Measurements from ENCODE around the gene PHPT1.
"Not testable (repeated sequence)": the region's sequence is repeated elsewhere in the genome, so short reads cannot be mapped to it uniquely, and the experiment has no call there.

The PHPT1 gene

DNA sequence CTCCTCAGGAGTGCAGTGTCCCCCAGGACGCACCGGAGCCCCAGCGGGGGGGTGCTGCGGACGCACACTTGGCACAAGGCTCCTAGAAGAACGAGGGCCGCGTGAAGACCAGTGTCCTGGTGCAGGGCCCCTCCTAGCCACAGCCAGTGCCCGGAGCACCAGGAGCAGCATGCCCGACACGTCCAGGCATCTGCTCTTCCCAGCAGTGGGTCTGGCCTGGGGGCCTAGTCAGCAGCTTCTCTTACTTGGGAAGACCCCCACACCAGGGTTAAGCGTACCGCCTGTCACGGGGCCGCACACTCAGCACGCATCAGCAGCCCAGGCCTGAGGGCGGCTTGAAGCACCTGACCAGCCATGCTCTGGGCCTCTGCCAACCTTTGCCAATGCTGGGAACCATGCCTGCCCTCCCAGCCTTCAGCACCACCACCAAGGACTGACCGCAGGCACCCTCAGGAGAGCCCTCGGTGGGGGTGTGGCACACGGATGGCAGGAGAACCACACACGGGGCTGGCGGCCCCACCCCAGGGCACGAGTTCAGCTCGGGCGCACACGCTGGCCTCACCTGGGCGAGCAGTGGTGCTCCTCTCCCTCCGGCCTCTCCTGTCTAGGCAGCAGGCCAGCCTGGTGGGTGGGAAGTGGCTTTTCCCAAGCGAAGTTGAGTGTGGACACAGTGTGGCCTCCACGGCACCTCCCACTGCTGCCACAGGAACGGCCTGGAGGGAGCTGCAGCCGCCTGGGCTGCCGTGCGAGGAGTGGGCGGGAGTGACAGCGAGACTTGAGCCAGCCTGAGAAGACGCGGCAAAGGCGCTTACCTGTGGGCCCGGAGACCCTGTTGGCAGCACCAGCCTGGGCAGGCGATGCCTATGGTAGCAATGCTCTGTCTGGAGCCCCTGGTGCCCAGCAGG, 19.0 kb upstream of the PHPT1 start:
- Histone ChIP-seq H3K4me1 (ENCODE audit: insufficient read depth, poor library complexity, severe bottlenecking) (no peaks in the 10 kb centered on the region), H3K4me3 (ENCODE audit: severe bottlenecking) (no peak overlapping the region)
- no peak for ATAC-seq (ENCODE audit: low read depth)

DNA sequence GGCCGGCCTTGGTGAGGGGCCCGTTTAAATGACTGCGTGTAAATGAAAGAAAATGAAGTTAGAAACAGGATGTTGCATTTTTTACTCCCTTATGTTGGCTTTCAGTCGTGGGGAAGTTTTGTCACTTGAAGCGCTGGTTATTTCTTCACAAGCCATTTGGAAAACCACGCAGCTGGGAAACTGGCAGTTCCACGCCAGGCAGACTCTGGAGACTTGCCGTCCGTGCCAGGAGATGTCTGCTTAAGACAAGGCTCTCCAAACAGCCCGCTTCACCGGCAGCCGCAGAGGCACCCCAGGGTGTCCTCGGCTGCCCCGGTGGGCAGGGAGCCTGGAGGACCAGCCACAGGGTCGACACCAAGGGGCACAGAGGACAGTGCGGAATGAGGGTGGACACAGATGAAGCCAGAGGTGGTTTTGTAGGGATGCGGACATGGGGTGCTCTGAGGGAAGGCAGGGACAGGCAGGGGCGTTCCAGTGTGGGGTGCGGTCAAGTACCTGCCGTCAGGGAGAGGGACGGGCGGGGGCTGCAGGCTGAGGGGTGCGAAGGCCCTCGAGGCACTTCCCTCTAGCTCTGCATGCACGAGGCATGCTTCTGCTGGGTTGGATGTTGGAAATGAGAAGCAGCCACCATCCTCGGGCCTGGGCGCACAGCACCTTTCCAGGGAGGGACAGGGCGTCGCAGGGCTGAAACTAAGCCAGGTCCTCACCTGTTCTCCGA, 18.0 kb upstream of the PHPT1 start:
- H3K27me3 ChIP-seq (ENCODE audit: insufficient read depth, poor library complexity, severe bottlenecking) = no peaks in the 10 kb centered on the region
- H3K4me1 ChIP-seq (ENCODE audit: insufficient read depth, poor library complexity, severe bottlenecking) = no peaks in the 10 kb centered on the region
- ATAC-seq (ENCODE audit: low read depth) = no peak
- TF ChIP-seq, protein P1, sequence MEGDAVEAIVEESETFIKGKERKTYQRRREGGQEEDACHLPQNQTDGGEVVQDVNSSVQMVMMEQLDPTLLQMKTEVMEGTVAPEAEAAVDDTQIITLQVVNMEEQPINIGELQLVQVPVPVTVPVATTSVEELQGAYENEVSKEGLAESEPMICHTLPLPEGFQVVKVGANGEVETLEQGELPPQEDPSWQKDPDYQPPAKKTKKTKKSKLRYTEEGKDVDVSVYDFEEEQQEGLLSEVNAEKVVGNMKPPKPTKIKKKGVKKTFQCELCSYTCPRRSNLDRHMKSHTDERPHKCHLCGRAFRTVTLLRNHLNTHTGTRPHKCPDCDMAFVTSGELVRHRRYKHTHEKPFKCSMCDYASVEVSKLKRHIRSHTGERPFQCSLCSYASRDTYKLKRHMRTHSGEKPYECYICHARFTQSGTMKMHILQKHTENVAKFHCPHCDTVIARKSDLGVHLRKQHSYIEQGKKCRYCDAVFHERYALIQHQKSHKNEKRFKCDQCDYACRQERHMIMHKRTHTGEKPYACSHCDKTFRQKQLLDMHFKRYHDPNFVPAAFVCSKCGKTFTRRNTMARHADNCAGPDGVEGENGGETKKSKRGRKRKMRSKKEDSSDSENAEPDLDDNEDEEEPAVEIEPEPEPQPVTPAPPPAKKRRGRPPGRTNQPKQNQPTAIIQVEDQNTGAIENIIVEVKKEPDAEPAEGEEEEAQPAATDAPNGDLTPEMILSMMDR (IDR thresholded peaks at IDR 0.05; ENCODE audit: poor library complexity, severe bottlenecking) = no peak
- no peaks in the 10 kb centered on the region for H3K9me3 ChIP-seq (ENCODE audit: severe bottlenecking)
- H3K4me3 ChIP-seq (ENCODE audit: severe bottlenecking) = no peak overlapping the region
- no peak for DNase-seq (ENCODE audit: low spot score)
- peaks cover 35% of the 10 kb centered on the region for H3K36me3 ChIP-seq (ENCODE audit: low read depth)
- H3K27ac ChIP-seq (ENCODE audit: poor library complexity, severe bottlenecking) = no peak overlapping the region

More for the DNA sequence above, 19.0 kb upstream of the PHPT1 start:
- H3K9me3 ChIP-seq (ENCODE audit: severe bottlenecking) = no peaks in the 10 kb centered on the region
- no peak for DNase-seq (ENCODE audit: low spot score)
- no peak overlapping the region for H3K27ac ChIP-seq (ENCODE audit: poor library complexity, severe bottlenecking)
- H3K36me3 ChIP-seq (ENCODE audit: low read depth) = peaks cover 35% of the 10 kb centered on the region
- TF ChIP-seq, protein P1 (IDR thresholded peaks at IDR 0.05; ENCODE audit: poor library complexity, severe bottlenecking) = no peak
- no peaks in the 10 kb centered on the region for H3K27me3 ChIP-seq (ENCODE audit: insufficient read depth, poor library complexity, severe bottlenecking)

DNA sequence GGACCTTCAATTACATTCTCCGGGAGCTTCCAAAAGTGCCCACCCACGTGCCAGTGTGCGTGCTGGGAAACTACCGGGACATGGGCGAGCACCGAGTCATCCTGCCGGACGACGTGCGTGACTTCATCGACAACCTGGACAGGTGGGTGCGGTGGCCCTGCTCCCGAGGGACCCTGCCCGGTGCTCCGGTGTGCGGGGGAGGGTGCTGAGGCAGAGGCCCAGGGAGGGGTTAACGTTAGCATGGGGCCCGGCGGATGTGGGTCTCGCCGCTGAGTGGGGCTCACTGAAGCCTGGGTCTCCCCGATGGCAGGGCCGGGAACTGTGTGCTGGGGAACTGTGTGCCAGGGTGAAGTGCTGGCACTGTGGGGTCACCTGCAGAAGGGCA, 17.5 kb upstream of the PHPT1 start:
- ATAC-seq (ENCODE audit: low read depth) (no peak), DNase-seq (ENCODE audit: low spot score) (no peak)
- H3K9me3 ChIP-seq (ENCODE audit: severe bottlenecking) = no peaks in the 10 kb centered on the region
- H3K27me3 ChIP-seq (ENCODE audit: insufficient read depth, poor library complexity, severe bottlenecking) = no peaks in the 10 kb centered on the region
- no peak overlapping the region for H3K4me3 ChIP-seq (ENCODE audit: severe bottlenecking)
- TF ChIP-seq, protein P1 (IDR thresholded peaks at IDR 0.05; ENCODE audit: poor library complexity, severe bottlenecking) = no peak
- H3K27ac ChIP-seq (ENCODE audit: poor library complexity, severe bottlenecking) = no peak overlapping the region
- H3K36me3 ChIP-seq (ENCODE audit: low read depth) = peaks cover 35% of the 10 kb centered on the region
- no peaks in the 10 kb centered on the region for H3K4me1 ChIP-seq (ENCODE audit: insufficient read depth, poor library complexity, severe bottlenecking)

DNA sequence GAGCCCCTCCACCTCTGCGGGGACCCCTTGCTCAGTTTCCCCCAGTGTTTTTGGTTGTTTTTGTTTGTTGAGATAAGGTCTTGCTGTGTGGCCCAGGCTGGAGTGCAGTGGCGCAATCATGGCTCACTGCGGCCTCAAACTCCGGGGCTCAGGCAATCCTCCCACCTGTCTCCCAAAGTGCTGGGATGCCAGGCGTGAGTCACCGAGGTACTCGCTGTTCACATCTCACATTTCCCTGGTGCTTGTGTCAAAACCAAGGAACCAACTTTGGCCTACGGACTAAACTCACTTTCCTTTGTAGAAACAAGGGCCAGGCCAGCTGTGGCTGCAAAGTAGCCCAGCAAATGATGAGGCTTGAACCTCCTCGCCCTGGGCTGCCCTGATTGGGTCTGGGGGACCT, 16.6 kb upstream of the PHPT1 start:
- Histone ChIP-seq H3K4me3 (ENCODE audit: severe bottlenecking) (no peak overlapping the region), H3K36me3 (ENCODE audit: low read depth) (peaks cover 30% of the 10 kb centered on the region), H3K9me3 (ENCODE audit: severe bottlenecking) (no peaks in the 10 kb centered on the region), H3K27me3 (ENCODE audit: insufficient read depth, poor library complexity, severe bottlenecking) (no peaks in the 10 kb centered on the region), H3K4me1 (ENCODE audit: insufficient read depth, poor library complexity, severe bottlenecking) (no peaks in the 10 kb centered on the region), H3K27ac (ENCODE audit: poor library complexity, severe bottlenecking) (no peak overlapping the region)
- ATAC-seq (ENCODE audit: low read depth) = no peak
- TF ChIP-seq, protein P1 (IDR thresholded peaks at IDR 0.05; ENCODE audit: poor library complexity, severe bottlenecking) = no peak
- DNase-seq (ENCODE audit: low spot score) = no peak

DNA sequence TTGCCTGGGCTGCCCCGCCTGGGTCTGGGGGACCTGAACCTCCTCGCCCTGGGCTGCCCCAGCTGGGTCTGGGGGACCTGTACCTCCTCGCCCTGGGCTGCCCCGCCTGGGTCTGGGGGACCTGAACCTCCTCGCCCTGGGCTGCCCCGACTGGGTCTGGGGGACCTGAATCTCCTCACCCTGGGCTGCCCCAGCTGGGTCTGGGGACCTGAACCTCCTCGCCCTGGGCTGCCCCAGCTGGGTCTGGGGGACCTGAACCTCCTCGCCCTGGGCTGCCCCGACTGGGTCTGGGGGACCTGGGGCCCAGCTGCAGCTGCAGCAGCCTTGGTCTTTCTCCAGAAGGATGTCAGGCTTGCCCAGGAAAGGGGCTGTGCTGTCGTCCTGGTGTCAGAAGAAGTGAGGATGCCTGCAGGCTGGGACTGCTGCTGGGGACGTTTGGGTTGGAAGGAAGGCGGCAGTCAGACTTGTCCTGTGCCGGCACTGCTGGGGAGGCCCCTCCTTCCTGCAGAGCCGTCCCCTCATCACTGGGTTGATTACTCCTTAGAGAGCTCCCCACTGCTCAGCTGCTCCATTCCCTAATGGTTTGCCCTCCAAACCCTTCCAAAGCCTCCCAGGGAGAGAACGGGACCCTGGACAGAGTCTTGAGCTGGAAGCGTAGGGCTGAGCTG, 15.7 kb upstream of the PHPT1 start:
- DNase-seq (ENCODE audit: low spot score); H3K27me3 ChIP-seq (ENCODE audit: insufficient read depth, poor library complexity, severe bottlenecking); H3K4me1 ChIP-seq (ENCODE audit: insufficient read depth, poor library complexity, severe bottlenecking); H3K4me3 ChIP-seq (ENCODE audit: severe bottlenecking); ATAC-seq (ENCODE audit: low read depth); H3K27ac ChIP-seq (ENCODE audit: poor library complexity, severe bottlenecking); H3K9me3 ChIP-seq (ENCODE audit: severe bottlenecking): not testable (repeated sequence)
- H3K36me3 ChIP-seq (ENCODE audit: low read depth) = peaks cover 30% of the 10 kb centered on the region
